NB4 (cell line): ENCODE measurements around the gene RAP2A.

Experiments used
- CTCF ChIP-seq: IDR thresholded peaks from one replicate; pipeline ENCODE4 v1.5.1; 2012; ENCODE audit warnings: low read depth, low read length
- MAX ChIP-seq: IDR thresholded peaks from 2 replicates; pipeline ENCODE4 v1.6.1; 2011; ENCODE audit warnings: low read depth, low read length
- MYC ChIP-seq: IDR thresholded peaks from 2 replicates; pipeline ENCODE4 v1.6.1; 2011; ENCODE audit warnings: low read depth, low read length
- POLR2A ChIP-seq: IDR thresholded peaks from 2 replicates; pipeline ENCODE4 v1.6.1; 2011; ENCODE audit warnings: mild to moderate bottlenecking; ENCODE audit not compliant: insufficient read length; ENCODE audit errors: extremely low read depth

GRCh38 chr13:97385854-97386253 lies 48.1 kb upstream of the RAP2A start:
- TF ChIP-seq CTCF, result no peak
- peak; percentile 46; the same call in 1 of the 2 replicates for TF ChIP-seq MAX
- TF ChIP-seq POLR2A, result no peak
- no peak for TF ChIP-seq MYC
